CD4-positive, alpha-beta memory T cell (primary cell): ENCODE measurements around the gene G0S2. TPM values are rescaled to one million over a fixed set of nuclear protein-coding genes. Genes with fewer than 3 reads are reported as not detected.
A peak's percentile ranks its signal among the peaks of the same experiment; 100 is the strongest.

Experiments
- CTCF ChIA-PET: fragments of 350-600 bp; sonication (Branson Sonifier 250); formaldehyde crosslinking; loops from one replicate; lab custom pipeline; 2021; ENCODE audit warnings: inconsistent platforms; ENCODE audit not compliant: partially characterized antibody; lab: Charles Lee
- POLR2A ChIA-PET: fragments of 350-600 bp; sonication (Branson Sonifier 250); formaldehyde crosslinking; loops from one replicate; lab custom pipeline; 2021; ENCODE audit not compliant: partially characterized antibody; lab: Charles Lee
- DNase-seq, 5 donors: peaks; one replicate each; pipeline versions ENCODE4 v3.0.0 to v3.0.0-alpha.2; 2020 to 2022; ENCODE audit warnings: mixed read lengths in 1 of 5
- H3K27ac ChIP-seq: one replicate; pipeline ENCODE4 v1.7.0; 2013; ENCODE audit warnings: low read depth, low read length
- H3K27me3 ChIP-seq: 2 replicates; pipeline ENCODE4 v1.7.0; 2013; ENCODE audit warnings: mild to moderate bottlenecking, low read length, moderate library complexity; ENCODE audit not compliant: insufficient read depth
- H3K36me3 ChIP-seq: 2 replicates; pipeline ENCODE4 v1.7.0; 2013; ENCODE audit warnings: mild to moderate bottlenecking, low read length, moderate library complexity; ENCODE audit not compliant: insufficient read depth
- H3K4me1 ChIP-seq: 2 replicates; pipeline ENCODE4 v1.7.0; 2013; ENCODE audit warnings: mild to moderate bottlenecking, low read length, moderate library complexity; ENCODE audit not compliant: insufficient read depth
- H3K4me3 ChIP-seq, 2 donors: one replicate each; pipeline ENCODE4 v1.7.0; 2013; ENCODE audit warnings: low read length in 2 of 2, mild to moderate bottlenecking in 1 of 2
- H3K9me3 ChIP-seq, 2 donors: one replicate each; pipeline ENCODE4 v1.7.0; 2013; ENCODE audit warnings: low read length in 2 of 2, control low read depth in 1 of 2; ENCODE audit not compliant: control insufficient read depth in 1 of 2
- H3K27ac Mint-ChIP-seq, 7 donors: one replicate each; pipeline ENCODE4 v1.8.0; 2020 to 2021; ENCODE audit warnings: mixed read lengths in 7 of 7, mild to moderate bottlenecking in 6 of 7, inconsistent platforms in 3 of 7, moderate library complexity in 3 of 7
- H3K27me3 Mint-ChIP-seq, 2 donors: one replicate each; pipeline ENCODE4 v1.8.0; 2020 to 2021; ENCODE audit warnings: mixed read lengths in 2 of 2
- H3K36me3 Mint-ChIP-seq, 2 donors: one replicate each; pipeline ENCODE4 v1.8.0; 2020 to 2021; ENCODE audit warnings: mixed read lengths in 2 of 2, inconsistent platforms in 1 of 2, mild to moderate bottlenecking in 1 of 2
- H3K4me1 Mint-ChIP-seq, 4 donors: one replicate each; pipeline ENCODE4 v1.8.0; 2020 to 2021; ENCODE audit warnings: mixed read lengths in 4 of 4, mild to moderate bottlenecking in 1 of 4
- H3K4me3 Mint-ChIP-seq, 8 donors: one replicate each; pipeline ENCODE4 v1.8.0; 2020 to 2021; ENCODE audit warnings: mixed read lengths in 8 of 8, mild to moderate bottlenecking in 7 of 8, moderate library complexity in 6 of 8, inconsistent platforms in 3 of 8
- H3K9me3 Mint-ChIP-seq, 8 donors: one replicate each; pipeline ENCODE4 v1.8.0; 2020 to 2021; ENCODE audit warnings: mixed read lengths in 8 of 8, mild to moderate bottlenecking in 5 of 8, inconsistent platforms in 3 of 8, moderate library complexity in 1 of 8
- intact Hi-C: fragments of 100-400 bp; cut with micrococcal nuclease; formaldehyde crosslinking; loops from one replicate; pipeline ENCODE4 v1.15.1; 2023
- polyA plus RNA-seq, 2 donors: library from polyadenylated mRNA; unstranded; fragments of 300-500 nt; fragmentation: Illumina TruSeq; gene quantifications; one replicate each; pipeline ENCODE4 v1.2.3, GENCODE V29; 2021
- total RNA-seq, 2 experiments: library from RNA; stranded (reverse); gene quantifications; one replicate each; pipeline ENCODE4 v1.2.3, GENCODE V29; 2021

The G0S2 gene
- total and polyA plus RNA-seq, 4 experiments from 2014 or later = 0.58 to 2.0 (median 1.2) TPM; not detected in 1

- no peaks in the 10 kb centered on the region for H3K36me3 ChIP-seq
Measured at GRCh38 chr1:209642816-209643215, 32.4 kb upstream of the G0S2 start.

GRCh38 chr1:209643285-209644020, 31.8 kb upstream of the G0S2 start:
- ChIA-PET POLR2A (interaction anchor here (1.3 kb wide), 1 partner anchor 126 kb away, joined by 3 read pairs; no protein-coding TSS in a partner anchor), CTCF (interaction anchor here (1.3 to 3.9 kb wide), 3 partner anchors 13 to 104 kb away, joined by 3 to 17 read pairs (median 3); no protein-coding TSS in a partner anchor)
- Histone ChIP-seq H3K27ac (no peak overlapping the region), H3K27me3 (no peaks in the 10 kb centered on the region), H3K4me1 (no peaks in the 10 kb centered on the region), H3K9me3 (no peaks in the 10 kb centered on the region), H3K4me3 (no peak overlapping the region), H3K36me3 (no peaks in the 10 kb centered on the region)
- Mint-ChIP-seq H3K4me1 (peaks cover 0 to 5% (median 1%) of the 10 kb centered on the region in 4 donors), H3K9me3 (no peaks in the 10 kb centered on the region), H3K27me3 (no peaks in the 10 kb centered on the region), H3K27ac (peak overlapping the region in 1 of 7 donors; percentile 1), H3K4me3 (no peak overlapping the region), H3K36me3 (no peaks in the 10 kb centered on the region)
- no peak for DNase-seq
- intact Hi-C loops = no loop called here

More at GRCh38 chr1:209642816-209643215, 32.4 kb upstream of the G0S2 start:
- Mint-ChIP-seq H3K4me1 (peaks cover 0 to 5% (median 1%) of the 10 kb centered on the region in 4 donors), H3K9me3 (no peaks in the 10 kb centered on the region), H3K27ac (no peak overlapping the region), H3K36me3 (no peaks in the 10 kb centered on the region), H3K4me3 (no peak overlapping the region), H3K27me3 (no peaks in the 10 kb centered on the region)
- no peak for DNase-seq
- H3K4me3 ChIP-seq = no peak overlapping the region
- ChIA-PET CTCF (interaction anchor here (1.3 to 3.9 kb wide), 3 partner anchors 13 to 105 kb away, joined by 3 to 17 read pairs (median 3); no protein-coding TSS in a partner anchor), POLR2A (interaction anchor here (1.3 kb wide), 1 partner anchor 127 kb away, joined by 3 read pairs; no protein-coding TSS in a partner anchor)
- no peaks in the 10 kb centered on the region for H3K4me1 ChIP-seq
- intact Hi-C loops = no loop called here
- H3K9me3 ChIP-seq = no peaks in the 10 kb centered on the region
- no peaks in the 10 kb centered on the region for H3K27me3 ChIP-seq
- no peak overlapping the region for H3K27ac ChIP-seq

GRCh38 chr1:209645574-209646452, 29.4 kb upstream of the G0S2 start:
- no peaks in the 10 kb centered on the region for H3K9me3 ChIP-seq
- no peaks in the 10 kb centered on the region for H3K27me3 Mint-ChIP-seq
- H3K36me3 Mint-ChIP-seq = no peaks in the 10 kb centered on the region
- H3K4me1 Mint-ChIP-seq = peaks cover 9 to 19% (median 11%) of the 10 kb centered on the region in 4 donors
- H3K4me3 ChIP-seq = no peak overlapping the region
- no peaks in the 10 kb centered on the region for H3K9me3 Mint-ChIP-seq
- CTCF ChIA-PET = interaction anchor here (0.7 kb wide), 1 partner anchor 203 kb away, joined by 3 read pairs; no protein-coding TSS in a partner anchor
- H3K36me3 ChIP-seq = no peaks in the 10 kb centered on the region
- DNase-seq = no peak
- H3K27ac ChIP-seq = no peak overlapping the region
- no peak overlapping the region for H3K4me3 Mint-ChIP-seq
- H3K27me3 ChIP-seq = no peaks in the 10 kb centered on the region
- intact Hi-C loops = no loop called here
- no peak overlapping the region for H3K27ac Mint-ChIP-seq
- peaks cover 10% of the 10 kb centered on the region for H3K4me1 ChIP-seq
- POLR2A ChIA-PET = no interaction called here

- ChIA-PET POLR2A (no interaction called here), CTCF (no interaction called here)
- H3K27ac ChIP-seq = no peak overlapping the region
- no peak overlapping the region for H3K4me3 ChIP-seq
- no peak overlapping the region for H3K4me3 Mint-ChIP-seq
- peaks cover 18% of the 10 kb centered on the region for H3K4me1 ChIP-seq
- intact Hi-C loops = no loop called here
- no peaks in the 10 kb centered on the region for H3K27me3 ChIP-seq
- H3K36me3 Mint-ChIP-seq = no peaks in the 10 kb centered on the region
- no peaks in the 10 kb centered on the region for H3K36me3 ChIP-seq
- H3K27me3 Mint-ChIP-seq = no peaks in the 10 kb centered on the region
- H3K9me3 Mint-ChIP-seq = no peaks in the 10 kb centered on the region
- H3K27ac Mint-ChIP-seq = no peak overlapping the region
- DNase-seq = no peak
- H3K9me3 ChIP-seq = no peaks in the 10 kb centered on the region
- H3K4me1 Mint-ChIP-seq = peaks cover 16 to 26% (median 17%) of the 10 kb centered on the region in 4 donors
Measured at GRCh38 chr1:209646558-209646957, 28.7 kb upstream of the G0S2 start.

- Histone ChIP-seq H3K27ac (no peak overlapping the region), H3K27me3 (no peaks in the 10 kb centered on the region), H3K36me3 (no peaks in the 10 kb centered on the region), H3K4me1 (peaks cover 18% of the 10 kb centered on the region), H3K9me3 (no peaks in the 10 kb centered on the region), H3K4me3 (no peak overlapping the region)
- Mint-ChIP-seq H3K27ac (no peak overlapping the region), H3K4me3 (no peak overlapping the region), H3K4me1 (peaks cover 18 to 31% (median 20%) of the 10 kb centered on the region in 4 donors), H3K27me3 (no peaks in the 10 kb centered on the region), H3K9me3 (no peaks in the 10 kb centered on the region), H3K36me3 (no peaks in the 10 kb centered on the region)
- CTCF ChIA-PET = no interaction called here
- no peak for DNase-seq
- intact Hi-C loops = no loop called here
- POLR2A ChIA-PET = no interaction called here
Measured at GRCh38 chr1:209647156-209647555, 28.1 kb upstream of the G0S2 start.

- Histone ChIP-seq H3K27ac (no peak overlapping the region), H3K9me3 (no peaks in the 10 kb centered on the region), H3K4me1 (peaks cover 26% of the 10 kb centered on the region), H3K36me3 (no peaks in the 10 kb centered on the region), H3K27me3 (no peaks in the 10 kb centered on the region), H3K4me3 (no peak overlapping the region)
- intact Hi-C loops = no loop called here
- Mint-ChIP-seq H3K27me3 (no peaks in the 10 kb centered on the region), H3K36me3 (no peaks in the 10 kb centered on the region), H3K4me1 (peaks cover 21 to 42% (median 26%) of the 10 kb centered on the region in 4 donors), H3K9me3 (no peaks in the 10 kb centered on the region), H3K27ac (peak overlapping the region in 1 of 7 donors; percentile 59), H3K4me3 (no peak overlapping the region)
- POLR2A ChIA-PET = no interaction called here
- CTCF ChIA-PET = interaction anchor here (1.1 to 2.3 kb wide), 2 partner anchors 72 to 82 kb away, joined by 3 to 7 read pairs; no protein-coding TSS in a partner anchor
- DNase-seq = no peak
Measured at GRCh38 chr1:209648346-209648745, 26.9 kb upstream of the G0S2 start.
